Measurements from ENCODE around the gene MUC6. TPM values are rescaled to one million over a fixed set of nuclear protein-coding genes. Genes with fewer than 3 reads are reported as not detected.

The MUC6 gene
- total RNA-seq, 4 donors from 2014 or later = 0.43 to 3.5 TPM; not detected in 2

GRCh38 chr11:1011320-1011698, 25.2 kb downstream of the MUC6 start:
- no peak for TF ChIP-seq CTCF (IDR thresholded peaks at IDR 0.05)
- TF ChIP-seq POLR2A (IDR thresholded peaks at IDR 0.05) = no peak
- no peak for DNase-seq
- no peak overlapping the region for H3K4me3 ChIP-seq
- H3K36me3 ChIP-seq = no peaks in the 10 kb centered on the region
- no peaks in the 10 kb centered on the region for H3K27me3 ChIP-seq
- no peaks in the 10 kb centered on the region for H3K9me3 ChIP-seq
- H3K27ac ChIP-seq = no peak overlapping the region
- H3K4me1 ChIP-seq = no peaks in the 10 kb centered on the region
- intact Hi-C loops (cut with DNase I; ENCODE audit: low total_unique reads) = no loop called here

GRCh38 chr11:1010551-1011319, 25.8 kb downstream of the MUC6 start:
- Histone ChIP-seq H3K4me1 (no peaks in the 10 kb centered on the region), H3K27me3 (no peaks in the 10 kb centered on the region)
- intact Hi-C loops (cut with DNase I; ENCODE audit: low total_unique reads) = no loop called here

GRCh38 chr11:1009991-1010390, 26.5 kb downstream of the MUC6 start:
- intact Hi-C loops (cut with DNase I; ENCODE audit: low total_unique reads) = no loop called here
- no peaks in the 10 kb centered on the region for H3K9me3 ChIP-seq
- no peaks in the 10 kb centered on the region for H3K4me1 ChIP-seq
- no peak for DNase-seq
- no peaks in the 10 kb centered on the region for H3K36me3 ChIP-seq
- no peaks in the 10 kb centered on the region for H3K27me3 ChIP-seq
- H3K4me3 ChIP-seq = no peak overlapping the region
- no peak for TF ChIP-seq CTCF (IDR thresholded peaks at IDR 0.05)
- TF ChIP-seq POLR2A (IDR thresholded peaks at IDR 0.05) = no peak
- H3K27ac ChIP-seq = no peak overlapping the region

More at GRCh38 chr11:1010551-1011319, 25.8 kb downstream of the MUC6 start:
- no peaks in the 10 kb centered on the region for H3K36me3 ChIP-seq
- no peak overlapping the region for H3K4me3 ChIP-seq
- H3K9me3 ChIP-seq = no peaks in the 10 kb centered on the region
- TF ChIP-seq CTCF (IDR thresholded peaks at IDR 0.05) (no peak), POLR2A (IDR thresholded peaks at IDR 0.05) (no peak)
- no peak overlapping the region for H3K27ac ChIP-seq
- DNase-seq = no peak

GRCh38 chr11:1009371-1009770, 27.1 kb downstream of the MUC6 start:
- Histone ChIP-seq H3K27ac (no peak overlapping the region), H3K27me3 (no peaks in the 10 kb centered on the region), H3K9me3 (no peaks in the 10 kb centered on the region), H3K4me3 (no peak overlapping the region), H3K36me3 (no peaks in the 10 kb centered on the region), H3K4me1 (no peaks in the 10 kb centered on the region)
- intact Hi-C loops (cut with DNase I; ENCODE audit: low total_unique reads) = no loop called here
- no peak for DNase-seq
- no peak for TF ChIP-seq CTCF (IDR thresholded peaks at IDR 0.05)
- no peak for TF ChIP-seq POLR2A (IDR thresholded peaks at IDR 0.05)

- H3K4me1 ChIP-seq = no peaks in the 10 kb centered on the region
- TF ChIP-seq CTCF (IDR thresholded peaks at IDR 0.05) (no peak), POLR2A (IDR thresholded peaks at IDR 0.05) (no peak)
- H3K36me3 ChIP-seq = no peaks in the 10 kb centered on the region
- no peak overlapping the region for H3K27ac ChIP-seq
- intact Hi-C loops (cut with DNase I; ENCODE audit: low total_unique reads) = no loop called here
- H3K27me3 ChIP-seq = no peaks in the 10 kb centered on the region
- no peak overlapping the region for H3K4me3 ChIP-seq
- no peak for DNase-seq
- H3K9me3 ChIP-seq = no peaks in the 10 kb centered on the region
Measured at GRCh38 chr11:1008803-1009145, 27.7 kb downstream of the MUC6 start.

All from uterus (tissue), 4 donors.